DMS 273 (cell line): ENCODE results near the gene PLEKHM2.

ENCODE experiments used
- DNase-seq: peaks from one replicate; lab custom pipeline; 2025; ENCODE audit not compliant: unreplicated experiment; lab: John Stamatoyannopoulos, UW

Gene PLEKHM2

GRCh38 chr1:15701784-15702183 lies 17.7 kb downstream of the PLEKHM2 start:
- no peak for DNase-seq

- peak; percentile 79 for DNase-seq
Observed at GRCh38 chr1:15702722-15703550, 18.8 kb downstream of the PLEKHM2 start.

- DNase-seq: peak; percentile 74
Observed at GRCh38 chr1:15703562-15703961, 19.4 kb downstream of the PLEKHM2 start.

GRCh38 chr1:15704526-15705183 lies 20.5 kb downstream of the PLEKHM2 start:
- no peak for DNase-seq

GRCh38 chr1:15705184-15705566 lies 21.1 kb downstream of the PLEKHM2 start:
- DNase-seq: no peak

GRCh38 chr1:15706751-15707150 lies 22.6 kb downstream of the PLEKHM2 start:
- DNase-seq: no peak

GRCh38 chr1:15707239-15707925 lies 23.3 kb downstream of the PLEKHM2 start:
- DNase-seq: no peak

- DNase-seq: no peak
Observed at GRCh38 chr1:15708486-15709137, 24.5 kb downstream of the PLEKHM2 start.

GRCh38 chr1:15709226-15709625 lies 25.1 kb downstream of the PLEKHM2 start:
- DNase-seq: no peak

- DNase-seq: peak; percentile 78
Observed at GRCh38 chr1:15712168-15712567, 28.0 kb downstream of the PLEKHM2 start.

GRCh38 chr1:15714406-15715136 lies 30.5 kb downstream of the PLEKHM2 start:
- DNase-seq: peak; percentile 58

- no peak for DNase-seq
Observed at GRCh38 chr1:15717418-15718125, 33.5 kb downstream of the PLEKHM2 start.

GRCh38 chr1:15718199-15718601 lies 34.1 kb downstream of the PLEKHM2 start:
- peak; percentile 48 for DNase-seq

GRCh38 chr1:15719381-15720120 lies 35.4 kb downstream of the PLEKHM2 start:
- DNase-seq: no peak

GRCh38 chr1:15720861-15721260 lies 36.7 kb downstream of the PLEKHM2 start:
- no peak for DNase-seq

- no peak for DNase-seq
Observed at GRCh38 chr1:15722411-15722810, 38.3 kb downstream of the PLEKHM2 start.

GRCh38 chr1:15722836-15723532 lies 38.9 kb downstream of the PLEKHM2 start:
- DNase-seq: peak; percentile 63

- DNase-seq: peak; percentile 98
Observed at GRCh38 chr1:15723631-15724246, 39.6 kb downstream of the PLEKHM2 start.
